Tibial nerve (tissue), 4 donors: ENCODE measurements around the gene TLE1. TPM values are rescaled to one million over a fixed set of nuclear protein-coding genes. Genes with fewer than 3 reads are reported as not detected.
A peak's percentile ranks its signal among the peaks of the same experiment; 100 is the strongest.

Source experiments
- DNase-seq, 2 donors: peaks; one replicate each; pipeline ENCODE4 v3.0.0-alpha.2; 2019; ENCODE audit warnings: low spot score in 2 of 2
- H3K27ac ChIP-seq, 4 donors: fragments of 200-600 bp; sonication (generic) in 3 of 4; one replicate each; pipeline ENCODE4 v1.5.1; 2017 to 2019; ENCODE audit warnings: mild to moderate bottlenecking in 1 of 4
- H3K27me3 ChIP-seq, 2 donors: fragments of 200-600 bp; sonication (generic) in 1 of 2; one replicate each; pipeline versions ENCODE4 v1.5.1 to v1.6.0; 2017 to 2019
- H3K36me3 ChIP-seq, 3 donors: fragments of 200-600 bp; sonication (generic); one replicate each; pipeline ENCODE4 v1.5.1; 2018 to 2019
- H3K4me1 ChIP-seq, 4 donors: fragments of 200-600 bp; sonication (generic) in 3 of 4; one replicate each; pipeline ENCODE4 v1.5.1; 2017 to 2019
- H3K4me3 ChIP-seq, 4 donors: fragments of 200-600 bp; sonication (generic) in 3 of 4; one replicate each; pipeline ENCODE4 v1.5.1; 2017 to 2019; ENCODE audit warnings: mild to moderate bottlenecking in 1 of 4, moderate library complexity in 1 of 4
- H3K9me3 ChIP-seq, 4 donors: fragments of 200-600 bp; sonication (generic) in 3 of 4; one replicate each; pipeline ENCODE4 v1.5.1; 2017 to 2019
- EP300 ChIP-seq, 2 donors: sonication (generic); formaldehyde crosslinking; IDR thresholded peaks; one replicate each; pipeline ENCODE4 v1.6.1; 2017; ENCODE audit warnings: antibody characterized with exemption in 2 of 2, mild to moderate bottlenecking in 1 of 2
- POLR2A ChIP-seq, 2 donors: fragments of 450-650 bp; IDR thresholded peaks; one replicate each; pipeline ENCODE4 v1.6.1; 2017; ENCODE audit warnings: antibody characterized with exemption in 2 of 2, mild to moderate bottlenecking in 2 of 2, moderate library complexity in 2 of 2
- WGBS, 2 donors: methylation state at CpG; one replicate each; pipeline ENCODE4 v1.1.5; 2018; 5-methylcytosine and 5-hydroxymethylcytosine counted together
- total RNA-seq, 4 donors: library from RNA; depleted of rRNA; stranded (reverse); fragments of >200 nt; gene quantifications; one replicate each; pipeline ENCODE4 v1.1.0, GENCODE V29; 2016
- TF ChIP-seq, protein P1 (sequence below), 5 experiments: fragments of 200-600 bp in 3 of 5; fragments of 450-650 bp in 2 of 5; sonication (generic) in 3 of 5; IDR thresholded peaks; one replicate each; pipeline ENCODE4 v1.5.1; 2016 to 2019; ENCODE audit warnings: antibody characterized with exemption in 5 of 5, mild to moderate bottlenecking in 3 of 5, moderate library complexity in 2 of 5

Gene TLE1
- total RNA-seq, 4 donors from 2014 or later = 81.8 to 107 (median 94.7) TPM

DNA sequence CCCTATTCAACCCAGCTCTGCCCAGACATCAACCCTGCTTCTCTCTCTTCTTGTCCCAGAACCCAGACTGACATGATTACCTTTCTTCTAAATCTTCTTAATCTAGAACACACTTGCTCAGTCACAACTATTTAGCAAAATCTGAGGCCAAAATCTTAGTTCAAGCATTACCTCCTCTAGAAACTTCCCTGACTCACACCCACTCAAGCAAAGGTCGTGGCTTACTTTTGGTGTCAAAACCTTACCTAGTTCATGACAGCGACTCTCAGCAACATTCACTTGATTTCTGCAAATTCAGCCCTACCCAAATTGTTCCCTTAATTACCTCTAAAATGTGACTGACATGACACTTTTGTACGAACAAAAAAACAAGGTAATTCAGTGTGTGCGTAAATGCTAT, 130.2 kb downstream of the TLE1 start:
- no peaks in the 10 kb centered on the region for H3K27me3 ChIP-seq
- no peak for DNase-seq
- H3K36me3 ChIP-seq = no peaks in the 10 kb centered on the region
- peaks cover 0 to 49% (median 16%) of the 10 kb centered on the region in 4 donors for H3K4me1 ChIP-seq
- H3K4me3 ChIP-seq = no peak overlapping the region
- WGBS, 2 donors = 94% methylated on average over 4 of the region's 4 CpGs
- TF ChIP-seq, protein P1, sequence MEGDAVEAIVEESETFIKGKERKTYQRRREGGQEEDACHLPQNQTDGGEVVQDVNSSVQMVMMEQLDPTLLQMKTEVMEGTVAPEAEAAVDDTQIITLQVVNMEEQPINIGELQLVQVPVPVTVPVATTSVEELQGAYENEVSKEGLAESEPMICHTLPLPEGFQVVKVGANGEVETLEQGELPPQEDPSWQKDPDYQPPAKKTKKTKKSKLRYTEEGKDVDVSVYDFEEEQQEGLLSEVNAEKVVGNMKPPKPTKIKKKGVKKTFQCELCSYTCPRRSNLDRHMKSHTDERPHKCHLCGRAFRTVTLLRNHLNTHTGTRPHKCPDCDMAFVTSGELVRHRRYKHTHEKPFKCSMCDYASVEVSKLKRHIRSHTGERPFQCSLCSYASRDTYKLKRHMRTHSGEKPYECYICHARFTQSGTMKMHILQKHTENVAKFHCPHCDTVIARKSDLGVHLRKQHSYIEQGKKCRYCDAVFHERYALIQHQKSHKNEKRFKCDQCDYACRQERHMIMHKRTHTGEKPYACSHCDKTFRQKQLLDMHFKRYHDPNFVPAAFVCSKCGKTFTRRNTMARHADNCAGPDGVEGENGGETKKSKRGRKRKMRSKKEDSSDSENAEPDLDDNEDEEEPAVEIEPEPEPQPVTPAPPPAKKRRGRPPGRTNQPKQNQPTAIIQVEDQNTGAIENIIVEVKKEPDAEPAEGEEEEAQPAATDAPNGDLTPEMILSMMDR (IDR thresholded peaks at IDR 0.05) = no peak
- TF ChIP-seq EP300 (IDR thresholded peaks at IDR 0.05) (no peak), POLR2A (IDR thresholded peaks at IDR 0.05) (no peak)
- no peaks in the 10 kb centered on the region for H3K9me3 ChIP-seq
- H3K27ac ChIP-seq = peak overlapping the region in 2 of 4 donors; percentile 77 to 81

DNA sequence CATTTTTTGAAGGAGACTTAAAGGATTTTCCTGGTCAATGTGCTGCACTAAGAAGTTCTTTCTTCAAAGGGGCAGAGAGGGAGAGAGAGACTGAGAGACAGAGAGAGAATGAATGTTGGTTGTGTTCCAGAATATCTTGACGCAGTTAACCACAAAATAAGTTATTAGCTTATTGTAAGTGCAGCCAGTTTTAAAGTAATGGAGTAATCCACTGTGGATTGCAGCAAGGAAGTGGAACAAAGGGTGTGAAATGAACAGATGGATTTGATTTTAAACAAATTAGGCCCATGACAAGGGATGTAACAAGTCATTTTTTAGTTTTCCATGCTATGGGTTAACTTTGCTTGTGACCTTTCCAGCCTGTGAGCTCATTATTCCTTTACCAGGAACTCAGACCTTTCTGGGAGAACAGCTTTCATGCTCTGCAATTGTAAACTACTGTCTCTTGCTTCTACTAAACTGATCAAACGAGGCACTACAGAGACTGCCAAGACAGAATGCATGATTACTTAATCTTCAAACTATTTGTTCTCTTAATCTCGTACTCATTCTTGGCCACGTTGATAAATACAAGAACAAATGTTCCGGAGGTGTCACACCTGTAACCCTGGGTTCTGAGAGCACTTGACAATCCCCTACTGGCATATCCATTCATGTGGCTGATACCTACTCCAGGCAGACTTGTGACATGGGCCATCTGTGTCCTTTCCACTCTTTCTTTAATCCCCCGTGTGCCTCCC, 131.1 kb downstream of the TLE1 start:
- 27% methylated on average over 6 of the region's 6 CpGs for WGBS, 2 donors

DNA sequence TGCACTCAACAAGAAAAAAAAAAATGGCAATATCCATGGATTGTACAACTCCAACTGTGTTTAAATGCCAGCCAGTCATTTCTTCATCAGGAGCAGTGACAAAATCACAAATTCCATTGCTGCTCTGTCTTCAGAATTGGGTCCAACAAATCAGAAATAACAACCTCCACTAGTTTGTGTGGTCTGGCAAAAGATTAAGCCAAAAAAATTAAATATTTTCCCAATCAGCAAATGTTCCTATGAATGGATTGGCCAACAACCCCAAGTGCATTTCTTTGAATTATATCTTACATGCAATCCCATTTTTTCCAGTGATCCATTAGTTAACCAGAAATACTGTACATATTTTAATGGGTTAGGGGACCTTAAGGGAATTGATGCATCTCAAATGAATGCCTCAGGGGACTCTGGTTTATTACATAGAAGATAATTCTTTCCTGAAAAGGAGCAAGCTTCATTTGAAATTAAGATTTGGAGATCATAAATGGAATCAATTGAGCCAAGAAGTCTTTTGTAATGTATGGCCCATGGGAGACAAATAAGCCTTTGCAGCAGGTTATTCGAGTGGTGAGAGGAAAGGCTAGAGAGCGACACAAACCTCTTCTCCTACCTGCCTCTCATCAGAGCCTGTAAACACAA, 131.8 kb downstream of the TLE1 start:
- TF ChIP-seq POLR2A (IDR thresholded peaks at IDR 0.05) (no peak), EP300 (IDR thresholded peaks at IDR 0.05) (peak in 1 of 2 donors; percentile 48)
- TF ChIP-seq, protein P1 (IDR thresholded peaks at IDR 0.05) = no peak
- Histone ChIP-seq H3K9me3 (no peaks in the 10 kb centered on the region), H3K4me3 (no peak overlapping the region), H3K27ac (peak overlapping the region in 3 of 4 donors; percentile 7 to 81 (median 77)), H3K36me3 (no peaks in the 10 kb centered on the region), H3K4me1 (peaks cover 0 to 50% (median 20%) of the 10 kb centered on the region in 4 donors), H3K27me3 (no peaks in the 10 kb centered on the region)
- WGBS, 2 donors = 45 to 58% methylated on average over 2 of the region's 2 CpGs
- no peak for DNase-seq

More for the DNA sequence above, 131.1 kb downstream of the TLE1 start:
- Histone ChIP-seq H3K27me3 (no peaks in the 10 kb centered on the region), H3K27ac (peak overlapping the region; percentile 3 to 81 (median 42)), H3K36me3 (no peaks in the 10 kb centered on the region), H3K9me3 (no peaks in the 10 kb centered on the region), H3K4me1 (peaks cover 0 to 49% (median 17%) of the 10 kb centered on the region in 4 donors), H3K4me3 (no peak overlapping the region)
- DNase-seq = peak in 1 of 2 donors; percentile 42
- TF ChIP-seq POLR2A (IDR thresholded peaks at IDR 0.05) = no peak
- TF ChIP-seq EP300 (IDR thresholded peaks at IDR 0.05) = peak in 1 of 2 donors; percentile 88
- TF ChIP-seq, protein P1 (IDR thresholded peaks at IDR 0.05) = no peak

DNA sequence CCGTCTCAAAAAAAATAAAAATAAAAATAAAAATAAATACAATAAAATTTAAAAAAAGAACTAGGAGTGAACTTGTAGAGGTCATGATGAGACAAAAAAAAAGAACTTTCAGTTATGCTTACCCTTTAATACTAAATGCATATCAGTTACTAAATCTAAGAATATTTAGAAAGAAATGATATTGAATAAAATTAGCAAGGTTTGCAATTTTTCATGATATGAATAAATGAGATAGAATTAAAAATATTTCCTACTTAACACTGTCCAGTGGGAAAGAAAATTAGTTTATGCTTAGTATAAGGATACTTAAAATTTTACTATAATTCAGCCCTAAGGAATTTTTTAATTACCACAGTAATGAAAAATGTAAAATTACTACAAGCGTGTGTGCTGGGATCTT, 132.4 kb downstream of the TLE1 start:
- peak overlapping the region in 1 of 4 donors; percentile 81 for H3K27ac ChIP-seq
- H3K4me1 ChIP-seq = peaks cover 0 to 51% (median 21%) of the 10 kb centered on the region in 4 donors
- H3K9me3 ChIP-seq = no peaks in the 10 kb centered on the region
- TF ChIP-seq POLR2A (IDR thresholded peaks at IDR 0.05) = no peak
- TF ChIP-seq, protein P1 (IDR thresholded peaks at IDR 0.05) = no peak
- no peak for TF ChIP-seq EP300 (IDR thresholded peaks at IDR 0.05)
- H3K36me3 ChIP-seq = no peaks in the 10 kb centered on the region
- WGBS, 2 donors = 91 to 92% methylated on average over 2 of the region's 2 CpGs
- no peaks in the 10 kb centered on the region for H3K27me3 ChIP-seq
- DNase-seq = no peak
- H3K4me3 ChIP-seq = no peak overlapping the region

DNA sequence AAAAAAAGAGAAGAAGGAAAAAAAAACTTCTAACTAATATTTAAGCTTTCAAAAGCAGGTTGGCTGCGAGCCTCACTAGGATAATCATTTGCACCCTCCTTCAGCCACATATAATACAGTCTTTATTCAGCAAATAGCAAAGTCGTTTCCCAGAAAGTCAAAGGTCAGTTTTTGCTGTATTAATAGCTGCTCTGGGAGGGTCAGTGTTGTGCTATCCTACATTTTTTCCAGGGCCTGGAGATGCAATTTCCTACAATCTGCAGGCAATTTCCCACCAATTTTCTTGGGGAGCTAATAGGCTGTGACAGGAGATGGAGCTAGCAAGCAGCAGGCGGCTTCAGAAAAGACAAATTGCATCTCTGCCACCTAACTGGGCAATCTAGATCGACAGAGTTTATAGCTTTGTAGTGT, 136.8 kb downstream of the TLE1 start:
- H3K4me1 ChIP-seq = peaks cover 0 to 26% (median 8%) of the 10 kb centered on the region in 4 donors
- no peaks in the 10 kb centered on the region for H3K9me3 ChIP-seq
- H3K27me3 ChIP-seq = no peaks in the 10 kb centered on the region
- DNase-seq = peak in 1 of 2 donors; percentile 18
- no peaks in the 10 kb centered on the region for H3K36me3 ChIP-seq
- TF ChIP-seq, protein P1 (IDR thresholded peaks at IDR 0.05) = peak in 3 of 5 experiments; percentile 9 to 25 (median 20)
- TF ChIP-seq POLR2A (IDR thresholded peaks at IDR 0.05) (no peak), EP300 (IDR thresholded peaks at IDR 0.05) (peak in 1 of 2 donors; percentile 24)
- H3K27ac ChIP-seq = peak overlapping the region in 1 of 4 donors; percentile 21
- no peak overlapping the region for H3K4me3 ChIP-seq
- 13 to 14% methylated on average over 4 of the region's 4 CpGs for WGBS, 2 donors
